Activated T-cell treated with anti-CD3 and anti-CD28 coated beads for 24 hours (primary cell): Measurements from ENCODE around the gene EPAS1.

ENCODE experiments used
- DNase-seq: peaks from one replicate; pipeline ENCODE4 v3.0.0-alpha.2; 2020; ENCODE audit warnings: low read depth

Gene EPAS1

DNA sequence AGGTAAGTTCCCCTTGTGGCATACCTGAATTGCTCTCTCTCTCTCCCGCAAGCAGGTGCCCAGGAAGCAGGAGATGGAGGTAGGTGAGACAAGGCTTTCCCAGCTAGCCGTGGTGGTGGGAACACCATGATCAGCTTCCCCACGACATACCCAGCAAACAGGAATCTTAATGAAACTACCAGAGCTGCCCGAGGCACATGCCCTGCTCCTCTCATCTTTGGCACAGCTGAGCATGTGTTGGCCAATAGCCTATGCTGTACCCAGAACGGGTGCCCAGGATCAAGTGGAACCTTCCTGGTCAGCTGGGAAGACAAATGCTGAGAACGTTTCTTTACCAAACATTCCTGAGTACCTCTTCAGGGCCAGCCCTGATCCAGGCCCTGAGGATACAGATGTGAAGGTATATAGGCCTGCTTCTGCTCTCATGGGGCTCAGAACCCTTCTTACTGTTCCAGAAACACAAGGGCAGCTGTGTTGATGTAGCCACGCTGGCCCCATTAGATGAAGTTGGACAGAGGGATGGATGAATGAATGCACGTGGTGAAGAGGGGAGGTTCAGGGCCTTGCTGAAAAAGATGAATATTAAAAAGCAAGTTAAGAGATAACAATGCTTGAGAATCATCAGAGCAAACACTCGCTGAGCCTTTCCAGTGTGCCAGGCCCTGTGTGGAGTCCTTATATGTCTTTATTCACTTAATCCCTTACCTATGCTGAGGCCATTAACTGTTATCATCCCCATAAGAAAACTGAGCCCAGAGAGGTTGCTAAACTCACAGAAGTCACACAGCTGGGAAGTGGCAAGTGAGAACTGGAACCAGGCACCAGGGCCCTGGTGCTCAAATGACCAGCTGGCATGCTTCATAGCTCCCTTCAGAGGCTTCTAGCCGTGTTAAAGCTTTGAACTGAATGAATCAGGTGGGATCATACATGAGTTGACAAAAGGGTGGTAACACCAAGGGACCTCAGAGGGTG lies 113.4 kb downstream of the EPAS1 start:
- DNase-seq: no peak

DNA sequence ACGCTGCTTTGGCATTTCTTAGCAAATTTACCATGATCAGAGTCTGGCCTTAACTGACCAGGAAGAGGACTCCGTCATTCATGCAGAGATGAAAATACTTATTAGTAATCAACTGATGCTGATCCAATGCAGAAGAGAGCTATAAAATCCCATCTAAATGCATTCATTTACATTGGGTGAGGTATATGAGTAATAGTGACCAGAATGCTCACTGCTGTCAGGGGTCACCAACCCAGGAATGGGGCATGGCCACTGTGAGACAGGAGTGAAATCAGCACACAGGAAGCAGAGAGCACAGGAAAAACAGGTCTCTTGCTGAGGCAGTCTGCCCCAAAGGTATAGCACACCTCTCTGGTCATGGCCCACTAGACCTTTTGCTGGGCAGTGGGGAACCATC lies 114.0 kb downstream of the EPAS1 start:
- no peak for DNase-seq

DNA sequence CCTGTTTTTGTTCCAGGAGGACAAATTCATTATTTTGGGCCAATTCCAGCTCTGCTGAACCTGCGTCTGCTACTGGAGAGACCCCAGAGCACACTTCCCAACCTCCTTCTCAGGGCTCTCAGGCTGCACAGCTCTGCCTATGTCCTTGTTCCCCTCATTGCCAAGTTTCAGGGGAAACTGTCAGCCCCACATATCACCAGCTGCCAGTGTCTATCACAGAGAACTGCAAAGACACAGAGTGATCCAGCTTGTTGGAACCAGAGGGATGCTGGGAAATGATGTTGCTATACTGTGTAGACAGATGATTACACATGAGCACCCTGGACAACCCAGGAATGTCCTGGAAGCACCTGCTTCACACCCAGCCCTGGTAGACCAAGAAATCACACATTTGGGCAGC lies 114.8 kb downstream of the EPAS1 start:
- no peak for DNase-seq

DNA sequence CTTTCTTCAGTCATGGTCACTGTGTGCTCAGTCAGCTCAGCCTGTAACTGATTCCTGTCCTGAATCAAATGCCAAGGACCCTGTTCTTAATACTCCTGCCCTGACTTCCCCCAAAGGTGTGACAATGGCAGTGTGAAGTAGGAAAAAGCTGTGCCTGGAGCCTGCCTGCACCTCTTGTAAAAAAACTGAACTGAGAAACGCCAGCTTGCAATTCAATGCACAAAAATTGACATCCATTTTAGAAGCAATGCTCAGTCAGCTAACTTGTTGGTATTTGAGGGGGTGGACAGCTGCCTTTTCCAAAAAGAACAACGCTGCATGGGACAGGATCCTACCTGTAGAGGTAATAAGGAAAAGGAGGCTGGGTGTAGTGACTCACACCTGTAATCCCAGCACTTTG lies 115.9 kb downstream of the EPAS1 start:
- DNase-seq: no peak

DNA sequence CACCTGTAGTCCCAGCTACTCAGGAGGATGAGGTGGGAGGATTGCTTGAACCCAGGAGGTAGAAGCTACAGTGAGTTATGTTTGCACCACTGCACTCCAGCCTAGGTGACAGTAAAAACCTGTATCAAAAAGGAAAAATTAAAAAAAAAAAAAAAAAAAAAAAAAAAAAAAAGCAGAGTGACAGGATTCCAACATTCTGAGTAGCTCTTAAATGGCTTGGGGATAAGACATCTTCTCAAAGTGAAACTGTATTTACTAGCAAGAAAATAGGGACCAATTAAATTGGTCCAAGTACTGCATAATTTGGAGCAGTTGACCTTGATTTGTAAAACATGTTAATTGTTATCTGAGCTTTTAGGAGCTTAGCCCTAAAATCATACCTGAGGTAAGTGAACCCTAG lies 116.4 kb downstream of the EPAS1 start:
- no peak for DNase-seq

DNA sequence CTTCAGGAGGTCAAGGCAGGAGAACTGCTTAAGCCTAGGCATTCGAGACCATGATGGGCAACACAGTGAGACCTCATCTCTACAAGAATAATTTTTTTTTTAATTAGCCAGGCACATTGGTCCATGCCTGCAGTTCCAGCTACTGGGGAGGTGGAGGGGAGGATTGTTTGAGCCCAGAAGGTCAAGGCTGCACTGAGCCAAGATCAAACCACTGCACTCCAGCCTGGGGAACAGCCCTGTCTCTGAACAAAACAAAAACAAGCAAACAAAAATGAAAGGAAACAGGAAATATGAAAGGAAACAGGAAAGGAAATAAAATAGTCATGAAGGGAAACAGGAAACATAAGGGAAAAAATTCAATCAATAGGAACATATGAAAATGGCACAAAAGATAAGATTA lies 117.5 kb downstream of the EPAS1 start:
- DNase-seq: no peak

DNA sequence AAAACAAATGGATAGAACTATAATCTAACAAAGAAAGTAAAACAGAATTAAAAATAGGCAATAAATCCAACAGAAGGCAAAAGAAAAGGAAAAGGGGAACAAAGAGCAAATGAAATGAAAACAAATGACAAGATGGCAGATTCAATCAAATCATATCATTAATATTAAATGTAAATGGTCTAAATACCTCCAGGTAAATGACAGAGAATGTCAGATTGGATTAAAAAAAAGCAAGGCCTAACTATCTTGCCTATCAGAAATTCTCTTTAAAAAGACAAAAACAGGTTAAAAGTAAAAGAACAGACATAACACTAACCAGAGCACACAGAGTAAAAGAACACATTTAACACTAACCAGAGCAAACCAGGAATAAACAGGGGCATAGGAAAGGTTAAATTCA lies 119.1 kb downstream of the EPAS1 start:
- DNase-seq: no peak

DNA sequence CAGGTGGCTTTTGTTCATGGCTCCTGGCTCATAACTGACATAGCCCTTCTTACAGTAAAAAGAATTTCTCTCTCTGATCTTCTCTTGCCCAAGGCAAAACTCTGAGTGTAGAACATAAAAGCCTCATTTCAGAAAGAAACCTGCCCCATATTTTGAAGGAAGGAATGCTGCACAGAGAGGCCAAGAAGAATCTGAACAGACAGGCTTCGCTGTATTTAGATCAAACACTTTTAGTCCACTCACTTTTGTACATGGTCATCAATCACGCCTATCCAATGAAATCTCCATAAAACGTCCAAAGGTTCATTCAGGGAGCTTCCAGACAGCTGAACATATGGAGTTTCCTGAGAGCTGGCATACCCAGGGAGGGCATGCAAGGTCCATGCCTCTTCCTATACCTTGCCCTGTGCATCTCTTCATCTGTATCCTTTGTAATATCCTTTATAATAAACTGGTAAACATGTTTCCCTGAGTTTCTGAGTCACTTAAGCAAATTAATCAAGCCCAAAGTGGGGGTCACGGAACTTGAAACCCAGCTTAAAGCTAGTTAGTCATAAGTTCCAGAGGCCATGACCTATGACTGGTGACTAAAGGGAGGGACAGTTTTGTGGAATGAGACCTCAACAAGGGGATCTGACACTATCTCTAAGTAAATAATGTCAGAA lies 119.7 kb downstream of the EPAS1 start:
- no peak for DNase-seq

DNA sequence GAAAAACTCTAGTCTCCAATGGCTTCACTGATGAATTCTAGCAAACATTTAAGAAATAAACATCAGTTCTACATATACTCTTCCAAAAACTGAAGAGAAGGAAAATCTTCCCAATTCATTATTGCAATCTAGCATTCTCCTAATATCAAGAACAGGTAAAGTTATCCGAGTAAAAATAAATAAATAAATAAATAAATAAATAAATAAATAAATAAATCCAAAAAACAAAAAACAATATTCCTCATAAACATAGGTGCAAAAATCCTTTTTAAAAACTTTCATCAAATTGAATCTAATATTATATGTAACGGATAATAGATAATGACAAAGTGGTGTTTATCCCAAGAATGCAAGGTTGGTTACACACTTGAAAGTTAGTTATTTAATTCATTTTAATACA lies 123.7 kb downstream of the EPAS1 start:
- no peak for DNase-seq

DNA sequence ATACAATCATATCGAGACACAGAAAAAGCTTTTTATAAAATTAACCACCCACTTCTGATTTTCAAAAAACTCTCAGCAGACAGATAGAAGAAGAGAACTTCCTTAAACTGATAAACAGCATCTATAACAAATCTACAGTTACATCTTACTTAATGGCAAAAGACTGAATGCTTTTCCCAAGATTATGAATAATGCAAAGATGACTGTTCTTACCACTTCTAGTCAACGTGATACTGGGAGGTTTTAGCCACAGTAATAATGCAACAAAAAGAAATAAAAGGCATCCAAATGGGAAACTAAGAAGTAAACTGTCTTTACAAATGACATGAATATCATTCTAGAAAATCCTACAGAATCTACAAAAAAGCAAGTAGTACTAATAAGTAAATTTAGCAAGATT lies 124.2 kb downstream of the EPAS1 start:
- no peak for DNase-seq

DNA sequence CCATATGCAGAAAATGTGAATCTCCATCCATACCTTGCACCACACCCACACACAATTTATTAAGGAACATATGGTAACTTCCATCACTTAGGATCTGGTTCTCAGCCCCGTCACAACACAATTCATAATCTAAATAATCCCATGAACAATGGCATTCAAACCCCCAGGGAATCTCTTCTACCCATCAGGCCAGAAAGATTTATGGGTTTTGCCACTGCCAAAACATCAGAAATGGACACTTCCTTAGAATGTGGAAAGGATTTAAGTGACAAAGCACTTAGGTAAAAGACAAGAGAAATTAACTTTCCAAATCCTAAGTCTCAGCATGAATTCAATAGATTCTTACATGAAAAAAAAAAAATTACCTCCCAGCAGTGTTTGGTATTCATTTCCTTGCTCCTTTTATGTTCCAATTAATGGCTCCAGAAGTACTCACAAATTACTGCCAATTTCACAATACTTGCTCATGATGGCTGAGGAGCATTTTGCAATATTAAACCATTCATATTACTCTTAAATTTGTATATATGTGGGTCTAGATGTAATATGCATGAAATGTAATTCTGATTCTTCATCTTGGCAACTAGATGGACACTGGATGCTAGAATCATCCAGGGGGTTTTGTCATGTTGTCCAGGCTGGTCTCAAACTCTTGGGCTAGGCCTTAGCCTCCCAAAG lies 125.6 kb downstream of the EPAS1 start:
- DNase-seq: no peak

DNA sequence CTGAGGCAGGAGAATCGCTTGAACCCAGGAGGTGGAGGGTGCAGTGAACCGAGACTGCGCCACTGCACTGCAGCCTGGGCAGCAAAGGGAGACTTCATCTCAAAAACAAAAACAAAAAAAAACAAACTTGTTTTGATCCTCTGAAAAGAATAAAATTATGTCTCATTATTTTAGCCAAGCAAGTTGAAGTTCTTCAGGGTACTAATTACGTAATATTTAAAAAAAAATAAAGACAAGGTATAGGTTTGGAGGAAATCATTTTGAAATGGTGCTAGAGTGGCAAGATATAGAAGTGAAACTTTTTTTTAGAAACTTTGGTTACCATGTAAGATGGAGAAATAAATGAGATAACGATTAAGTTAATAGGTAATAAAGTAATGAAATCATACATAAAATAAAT lies 127.7 kb downstream of the EPAS1 start:
- DNase-seq: no peak

DNA sequence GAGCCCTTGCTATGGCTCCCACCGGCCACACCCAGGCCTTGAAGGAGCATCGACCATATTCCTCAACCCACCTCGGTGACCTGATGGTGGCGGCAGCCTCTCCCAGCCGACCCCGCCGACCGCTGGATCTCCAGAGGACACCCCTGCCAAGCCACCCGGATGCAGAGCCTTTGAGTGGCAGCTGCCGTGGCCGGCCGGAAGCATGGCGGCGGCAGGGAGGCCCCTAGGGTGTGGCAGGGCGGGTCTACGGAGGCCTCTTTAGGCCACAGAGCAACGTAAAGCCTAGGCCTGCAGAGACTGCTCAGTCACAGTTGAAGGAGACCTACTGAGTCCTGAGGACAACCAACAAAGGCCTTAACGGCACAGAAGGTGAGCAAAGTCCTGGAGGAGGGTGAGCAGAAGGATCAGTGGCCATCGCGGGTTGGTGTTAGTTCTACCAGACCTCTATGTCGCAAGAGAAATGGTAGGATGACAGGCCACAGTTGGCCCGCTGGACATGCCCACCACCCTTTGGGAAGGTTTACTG lies 131.8 kb downstream of the EPAS1 start:
- no peak for DNase-seq

DNA sequence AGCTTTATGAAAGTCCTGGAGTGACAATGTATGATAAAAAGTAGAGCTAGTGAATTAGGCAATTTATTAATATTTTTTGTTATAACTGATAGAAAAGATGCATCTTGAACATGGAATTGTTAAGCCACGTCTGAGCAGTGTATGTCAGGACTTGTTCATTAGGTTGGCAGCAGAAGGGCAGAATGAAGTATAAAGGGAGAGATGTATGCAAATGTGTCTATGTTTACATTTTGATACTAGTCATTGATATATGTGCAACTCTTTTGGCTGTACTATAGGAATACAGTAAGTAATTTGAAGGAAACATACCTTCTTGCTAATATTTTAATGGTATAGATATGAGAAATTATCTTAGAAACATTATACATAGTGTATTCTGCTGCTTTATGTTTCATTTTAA lies 133.2 kb downstream of the EPAS1 start:
- no peak for DNase-seq

DNA sequence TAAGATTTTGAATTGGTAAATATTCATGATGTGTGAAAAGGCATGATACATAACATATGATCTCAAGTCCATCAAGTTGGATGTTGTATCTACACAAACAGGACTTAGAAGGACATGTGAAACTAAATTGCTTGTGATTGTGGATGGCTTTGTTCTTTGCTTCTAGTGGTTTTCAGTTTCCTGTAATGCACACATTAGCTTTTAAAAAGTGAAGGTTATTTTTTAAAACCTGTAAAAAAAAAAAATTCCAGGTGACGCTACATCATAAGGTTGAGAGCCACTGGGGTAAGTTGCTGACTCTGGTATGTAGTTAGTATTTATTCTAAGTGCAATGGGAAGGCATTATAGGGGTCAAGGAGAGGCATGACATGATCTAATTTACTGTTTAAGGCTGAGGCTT lies 133.8 kb downstream of the EPAS1 start:
- no peak for DNase-seq

DNA sequence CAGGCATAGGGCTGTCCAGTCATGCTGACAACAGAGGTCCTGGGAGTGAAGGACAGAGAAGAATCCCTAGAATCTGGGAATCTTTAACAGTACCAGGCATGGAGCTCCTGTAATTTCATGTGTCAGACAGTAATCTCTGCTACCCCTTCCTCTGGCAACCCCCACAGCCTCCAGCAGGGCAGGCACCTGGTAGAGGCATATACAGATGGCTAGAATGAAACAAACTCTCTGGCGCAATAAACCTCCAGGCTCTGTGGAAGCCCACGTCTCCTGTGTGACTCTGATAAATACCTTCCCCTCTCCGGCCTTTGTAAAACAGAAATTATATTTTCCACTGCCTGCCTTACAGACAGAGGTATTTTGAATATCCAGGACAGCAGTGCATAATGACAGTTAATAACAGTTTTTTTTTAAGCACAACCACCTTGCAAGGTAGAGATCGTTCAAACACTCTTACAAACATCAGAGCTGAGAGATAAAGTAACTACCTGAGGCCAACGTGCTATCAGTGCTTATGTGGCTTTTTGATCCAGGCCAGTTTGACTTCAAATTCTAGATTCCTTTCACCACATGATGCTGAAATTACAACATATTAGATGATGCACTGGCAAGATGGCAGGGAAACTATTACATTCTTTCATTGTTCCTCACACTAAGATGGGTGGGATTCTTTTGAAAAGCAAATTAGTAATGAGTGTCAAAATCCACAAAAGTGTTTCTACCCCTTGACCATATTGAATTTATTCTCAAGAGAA lies 134.5 kb downstream of the EPAS1 start:
- DNase-seq: no peak

DNA sequence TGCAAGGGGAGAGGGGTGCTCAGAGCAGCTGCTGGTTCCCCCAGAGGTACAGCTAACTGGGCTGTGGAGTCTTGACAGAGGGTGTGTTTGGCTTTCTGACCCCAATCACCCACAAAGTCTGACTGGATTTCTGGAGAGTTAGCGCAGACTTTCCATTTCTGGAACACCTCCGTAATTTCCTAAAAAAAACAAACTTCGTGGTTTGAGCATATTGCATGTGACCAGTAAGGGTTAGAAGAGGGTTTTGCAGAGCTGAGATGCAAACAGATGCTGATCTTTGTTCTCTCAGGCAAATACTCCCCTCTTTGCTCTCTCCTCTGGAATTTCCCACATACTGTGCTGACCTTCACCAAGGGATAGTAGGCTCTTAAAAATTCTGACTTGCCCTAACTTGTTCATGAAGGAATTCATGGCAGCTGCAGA lies 137.7 kb downstream of the EPAS1 start:
- no peak for DNase-seq

DNA sequence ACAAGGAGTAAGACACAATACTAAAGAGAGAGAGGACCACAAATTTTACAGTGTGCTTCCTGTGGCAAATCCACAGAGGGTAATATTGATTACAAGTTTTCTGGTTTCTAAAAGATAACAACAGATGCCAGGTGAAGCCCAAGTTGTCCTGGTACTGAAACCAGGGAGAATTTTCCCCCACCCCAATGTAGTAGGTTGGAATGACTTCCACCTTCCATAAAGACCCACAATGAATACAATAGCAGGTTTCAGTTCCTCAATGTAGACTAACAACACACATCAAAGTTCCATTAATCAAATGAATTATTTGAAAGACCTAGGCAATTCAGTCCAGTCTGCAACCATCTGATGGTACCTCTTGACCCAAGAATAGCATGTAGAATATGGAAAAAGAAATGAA lies 138.1 kb downstream of the EPAS1 start:
- DNase-seq: no peak

DNA sequence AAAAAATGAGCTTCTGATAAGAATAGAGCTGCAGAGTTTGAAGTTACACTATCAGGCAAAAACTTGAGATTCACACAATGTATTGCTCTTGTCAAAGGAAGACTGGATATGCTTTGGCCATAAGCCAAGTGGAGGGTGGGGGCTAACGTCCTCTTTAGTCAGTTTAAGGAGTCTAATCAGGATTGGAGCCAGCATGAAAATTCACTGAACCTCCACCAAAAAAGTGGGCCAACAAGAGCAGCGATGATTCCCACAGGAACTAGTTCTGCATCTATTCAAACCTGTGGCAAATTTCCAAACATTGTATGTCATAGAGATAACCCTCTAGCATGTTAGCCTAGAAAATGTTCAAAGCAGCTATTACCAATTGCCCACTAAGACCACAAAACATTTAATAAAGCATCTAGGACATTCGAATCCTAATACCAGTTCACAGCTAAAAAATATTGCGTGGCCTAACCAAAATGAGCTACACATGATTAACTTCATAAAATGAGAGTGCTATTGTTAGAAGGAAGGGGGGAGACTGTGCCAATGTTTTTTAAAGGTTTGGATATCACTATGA lies 138.7 kb downstream of the EPAS1 start:
- DNase-seq: no peak
